ENCODE results near the gene TRPM5.

Gene TRPM5

DNA sequence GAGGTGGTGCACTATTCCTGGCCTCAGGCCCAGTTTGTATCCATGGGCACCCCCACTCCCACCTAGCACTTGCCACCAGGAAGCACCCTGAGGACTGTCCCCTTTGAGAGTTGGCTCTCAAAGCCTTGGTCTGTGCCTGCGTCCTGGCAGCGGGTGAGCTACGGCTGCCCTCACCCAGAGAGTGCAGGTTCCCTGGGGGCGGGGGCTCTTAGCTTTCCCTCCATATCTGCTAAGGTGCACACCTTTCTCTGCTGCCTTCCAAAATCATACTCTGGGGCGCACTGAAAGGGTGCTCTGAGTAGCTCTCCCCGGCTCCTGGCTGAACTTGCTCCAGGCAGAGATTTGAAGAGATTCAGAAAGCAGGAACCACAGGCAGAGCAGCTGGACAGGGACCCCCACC lies 7.6 kb upstream of the TRPM5 start:
- DNase-seq = no peak

DNA sequence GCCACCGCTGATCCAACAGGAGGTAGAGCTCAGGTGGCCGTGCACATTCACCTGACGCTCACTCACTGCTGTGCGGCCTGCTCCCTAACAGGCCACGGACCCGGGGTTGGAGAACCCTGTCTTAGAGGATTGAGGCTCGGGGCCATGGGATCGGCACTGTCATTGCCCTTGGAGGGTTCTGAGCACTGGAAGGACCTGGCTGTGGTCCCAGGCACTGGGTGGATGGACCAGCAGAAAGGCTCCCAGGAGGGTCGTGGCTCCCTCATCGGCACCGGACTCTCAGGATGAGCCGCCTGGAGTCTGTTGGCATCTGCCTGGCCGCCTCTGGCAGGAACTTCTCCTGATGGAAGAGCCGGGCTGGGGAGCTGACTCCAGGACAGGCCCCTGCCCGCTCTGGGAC lies 7.0 kb upstream of the TRPM5 start:
- no peak for DNase-seq

DNA sequence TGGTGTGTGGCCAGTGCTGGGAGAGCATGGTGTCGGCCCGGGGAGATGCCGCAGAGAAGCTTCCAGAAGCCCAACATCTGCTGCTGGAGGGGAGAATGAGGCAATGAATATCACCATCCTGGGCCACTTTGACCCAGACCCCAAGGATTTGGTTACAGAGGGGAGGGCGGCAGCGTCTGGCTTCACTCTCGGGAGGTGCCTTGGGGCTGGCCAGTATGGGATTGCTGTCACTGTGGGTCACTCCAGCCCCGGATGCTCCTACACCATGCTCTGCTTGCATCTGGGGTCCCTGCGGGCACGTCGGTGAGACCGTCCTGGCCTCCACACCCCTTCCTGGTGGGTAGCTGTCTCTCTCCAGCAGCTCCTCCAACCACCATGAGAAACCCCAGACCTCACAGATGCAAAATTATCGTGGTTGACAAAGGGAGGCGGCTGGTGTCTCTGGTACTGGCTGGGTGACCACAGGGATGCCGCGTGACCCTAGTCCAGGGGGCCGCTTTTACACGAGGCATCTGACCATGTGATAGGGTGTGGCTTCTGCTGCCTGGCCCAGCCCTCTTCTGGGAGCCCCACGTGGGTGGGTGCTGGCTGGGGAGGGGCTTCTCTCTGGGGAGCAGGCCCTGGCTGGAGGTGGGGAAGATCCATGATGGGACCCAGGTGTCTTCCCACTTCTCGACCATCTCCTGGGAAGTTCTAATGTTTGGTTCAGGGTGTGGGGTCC lies 6.2 kb upstream of the TRPM5 start:
- no peak for DNase-seq

DNA sequence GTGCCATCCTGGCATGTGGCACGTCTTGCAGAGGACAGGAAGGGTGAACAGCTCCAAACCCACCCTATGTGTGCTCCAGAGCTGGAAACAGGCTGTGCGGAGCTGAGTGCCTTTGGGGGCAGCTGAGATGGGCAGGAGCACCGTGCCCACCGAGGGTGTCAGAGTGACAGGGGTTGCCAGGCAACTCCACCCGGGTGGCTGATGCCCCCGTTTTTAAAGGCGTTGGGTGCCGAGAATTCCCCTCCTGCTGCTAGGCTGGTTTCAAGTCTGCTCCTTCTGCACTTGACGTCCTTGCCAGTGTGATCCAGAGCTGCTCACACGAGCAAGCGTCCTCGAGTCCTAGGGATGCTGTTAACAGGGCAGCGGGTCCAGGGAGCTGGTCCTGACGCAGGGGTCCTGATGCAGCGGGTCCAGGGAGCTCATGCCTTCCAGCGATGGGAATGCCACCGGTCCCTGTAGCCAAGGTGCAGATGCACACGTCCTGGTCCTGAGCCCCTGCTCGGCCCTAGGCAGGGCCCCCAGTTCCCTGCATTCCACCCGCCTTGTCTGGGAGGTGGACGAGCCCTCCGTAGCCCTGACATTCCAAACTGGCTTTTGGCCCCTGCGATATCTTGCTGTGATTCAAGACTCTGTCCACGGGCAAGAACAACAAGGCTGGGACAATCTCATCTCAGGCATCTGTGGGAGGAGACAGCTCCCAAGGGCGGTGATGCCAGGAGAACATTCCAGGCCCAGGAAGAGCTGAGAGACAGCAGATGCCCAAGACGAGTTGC lies 5.4 kb upstream of the TRPM5 start:
- DNase-seq = no peak

- DNase-seq = no peak
These were observed 4.6 kb upstream of the TRPM5 start for GRCh38 chr11:2448661-2449547.

- no peak for DNase-seq
These were observed 3.8 kb upstream of the TRPM5 start for GRCh38 chr11:2447951-2448650.

- peak; percentile 71 for DNase-seq
These were observed 3.1 kb upstream of the TRPM5 start for GRCh38 chr11:2447253-2447950.

GRCh38 chr11:2446590-2447252 lies 2.4 kb upstream of the TRPM5 start:
- peak; percentile 70 for DNase-seq

DNA sequence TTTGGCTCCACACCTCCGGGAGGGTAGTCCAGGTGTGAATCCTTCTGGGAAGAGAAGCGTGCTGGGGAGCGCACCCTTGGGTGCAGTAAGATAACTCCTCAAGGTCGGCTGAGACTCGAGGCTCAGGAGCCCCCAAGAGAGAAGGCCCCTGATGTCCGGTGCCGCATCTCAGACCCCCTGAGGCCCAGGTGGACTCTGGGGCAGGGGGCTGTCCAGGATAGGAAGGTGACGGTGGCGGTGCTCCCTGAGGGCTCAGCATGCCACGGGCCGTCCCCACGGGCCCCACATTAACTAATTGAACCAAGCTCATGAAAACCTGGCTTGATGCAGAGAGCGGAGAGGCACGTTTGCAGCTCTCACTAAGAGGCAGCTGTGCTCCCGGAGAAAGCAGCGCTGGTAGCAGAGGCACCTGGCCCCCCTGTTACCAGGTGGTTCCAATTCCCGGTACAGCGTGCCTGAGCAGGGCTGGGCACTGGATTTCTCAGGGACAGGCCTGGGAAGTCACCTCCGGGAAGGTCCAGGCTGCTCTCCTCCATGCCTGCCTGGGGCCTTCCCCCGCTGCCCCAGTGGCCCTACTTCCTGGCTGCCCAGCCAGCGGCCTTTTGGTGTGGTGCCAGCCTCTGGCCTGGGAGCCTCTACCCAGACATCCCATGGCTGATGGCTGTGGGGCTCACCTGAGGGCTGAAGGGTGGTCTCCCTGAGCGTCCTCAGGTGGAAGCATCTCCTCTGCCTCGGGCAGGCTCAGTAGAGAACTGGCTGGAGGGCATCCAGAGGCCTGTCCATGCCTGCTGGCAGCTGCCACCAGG lies 1.6 kb upstream of the TRPM5 start:
- DNase-seq = no peak

DNA sequence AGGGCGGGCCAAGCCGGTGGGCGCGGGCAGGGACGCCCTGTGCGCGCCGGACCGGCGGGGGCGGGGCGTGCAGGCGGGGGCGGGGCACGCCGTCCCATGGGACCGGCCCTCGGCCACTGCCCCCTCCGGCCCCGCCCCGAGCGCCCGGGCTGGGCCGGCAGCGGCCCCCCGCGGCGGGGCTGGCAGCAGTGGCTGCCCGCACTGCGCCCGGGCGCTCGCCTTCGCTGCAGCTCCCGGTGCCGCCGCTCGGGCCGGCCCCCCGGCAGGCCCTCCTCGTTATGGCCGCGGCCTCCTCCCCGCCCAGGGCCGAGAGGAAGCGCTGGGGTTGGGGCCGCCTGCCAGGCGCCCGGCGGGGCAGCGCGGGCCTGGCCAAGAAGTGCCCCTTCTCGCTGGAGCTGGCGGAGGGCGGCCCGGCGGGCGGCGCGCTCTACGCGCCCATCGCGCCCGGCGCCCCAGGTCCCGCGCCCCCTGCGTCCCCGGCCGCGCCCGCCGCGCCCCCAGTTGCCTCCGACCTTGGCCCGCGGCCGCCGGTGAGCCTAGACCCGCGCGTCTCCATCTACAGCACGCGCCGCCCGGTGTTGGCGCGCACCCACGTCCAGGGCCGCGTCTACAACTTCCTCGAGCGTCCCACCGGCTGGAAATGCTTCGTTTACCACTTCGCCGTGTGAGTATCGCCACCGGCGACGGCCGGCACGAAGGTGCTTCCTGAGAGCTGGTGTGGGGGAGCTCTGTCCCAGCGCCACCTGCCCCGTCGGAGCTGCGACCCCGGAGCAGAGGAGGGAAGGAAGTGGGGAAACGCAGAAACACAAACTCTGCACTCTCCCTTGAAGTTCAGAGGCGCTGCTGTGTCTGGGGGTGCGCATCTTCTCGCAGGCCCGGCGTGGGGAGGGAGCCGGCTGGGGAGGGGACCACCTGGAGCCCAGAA lies 769 bp upstream of the TRPM5 start, which contains the start of gene KCNQ1:
Gene KCNQ1, plus strand, starts transcription at position 188 of the 925 bp plus-strand sequence. Its CDS starts 91 bp downstream, at position 279.
- peak; percentile 29 for DNase-seq

DNA sequence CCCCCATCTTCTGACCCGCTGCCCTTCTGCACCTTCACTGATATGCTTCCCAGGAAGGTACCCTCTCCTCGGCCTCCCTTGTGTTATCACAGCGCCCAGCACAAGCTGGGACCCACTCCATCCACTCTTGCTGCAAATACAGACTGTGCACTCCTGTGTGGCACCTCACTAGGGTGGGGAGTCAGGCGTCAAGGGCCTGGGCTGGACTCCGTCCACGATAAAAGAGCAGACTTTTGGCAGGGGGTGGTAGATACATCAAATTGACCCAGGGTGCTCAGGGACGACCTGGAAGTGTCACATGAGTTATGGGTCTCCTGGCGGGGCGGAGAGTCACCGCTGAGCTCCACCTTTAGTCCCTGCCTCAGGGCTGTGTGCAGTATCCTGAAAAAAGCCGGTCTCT lies 908 bp downstream of the TRPM5 start:
- DNase-seq = no peak

GRCh38 chr11:2442589-2442988 lies 1.7 kb downstream of the TRPM5 start:
- no peak for DNase-seq

GRCh38 chr11:2441171-2441570 lies 3.1 kb downstream of the TRPM5 start:
- DNase-seq = no peak

DNA sequence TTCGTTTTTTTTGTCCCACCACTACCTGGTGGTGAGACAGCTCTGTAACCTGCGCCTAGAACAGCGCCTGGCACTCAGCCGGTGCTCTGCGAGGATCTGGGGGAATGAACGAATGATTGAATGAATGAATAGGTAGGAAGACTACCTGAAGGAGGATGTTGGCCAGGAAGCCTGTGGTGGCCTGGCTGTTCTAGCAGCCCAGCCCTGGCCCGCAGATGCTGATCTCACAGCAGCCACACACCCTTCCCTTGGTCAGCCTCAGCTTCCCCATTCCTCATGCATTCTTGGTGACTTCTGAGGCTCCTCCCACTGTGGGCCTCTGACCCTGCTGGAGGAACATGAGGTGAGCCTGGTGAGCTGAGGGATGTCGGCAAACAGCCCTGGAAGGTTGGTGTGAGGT lies 3.7 kb downstream of the TRPM5 start:
- peak; percentile 47 for DNase-seq

DNA sequence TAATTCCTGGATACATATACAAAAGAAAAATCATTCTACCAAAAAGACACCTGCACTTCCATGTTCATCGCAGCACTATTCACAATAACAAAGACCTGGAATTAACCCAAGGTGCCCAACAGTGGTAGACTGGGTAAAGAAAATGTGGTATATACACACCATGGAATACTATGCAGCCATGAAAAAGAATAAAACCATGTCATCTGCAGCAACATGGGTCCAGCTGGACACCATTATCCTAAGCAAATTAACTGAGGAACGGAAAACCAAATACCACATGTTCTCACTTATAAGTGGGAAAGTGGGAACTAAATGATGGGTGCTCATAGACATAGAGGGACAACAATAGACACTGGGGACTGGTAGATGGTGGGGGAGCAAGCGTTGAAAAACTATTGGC lies 4.5 kb downstream of the TRPM5 start:
- no peak for DNase-seq

GRCh38 chr11:2437516-2437915 lies 6.8 kb downstream of the TRPM5 start:
- DNase-seq = no peak

DNA sequence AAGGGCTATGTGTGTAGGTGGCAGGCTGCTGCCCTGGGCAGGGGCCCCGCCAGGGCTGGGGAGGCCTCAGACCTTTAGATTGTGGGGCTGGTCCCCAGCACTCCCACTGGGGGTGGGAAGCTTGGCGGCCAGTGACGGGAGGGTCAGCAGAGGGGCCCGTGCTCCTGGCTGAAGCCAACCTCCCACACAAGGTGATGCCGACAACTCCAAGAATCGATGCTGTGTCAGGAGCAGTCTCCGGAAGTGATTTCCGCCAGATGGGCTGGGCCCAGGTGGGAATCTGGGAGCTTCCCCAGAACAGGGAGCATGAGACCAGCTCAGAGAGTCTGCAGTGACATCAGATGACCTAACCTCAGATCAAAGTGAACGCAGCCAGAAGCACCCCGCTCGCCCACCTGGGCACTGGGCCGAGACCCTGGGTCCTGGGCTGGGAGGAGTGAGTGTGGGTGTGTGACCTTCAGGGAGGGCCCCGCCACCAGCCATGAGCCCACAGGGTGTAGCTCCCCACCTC lies 7.7 kb downstream of the TRPM5 start:
- DNase-seq = no peak

DNA sequence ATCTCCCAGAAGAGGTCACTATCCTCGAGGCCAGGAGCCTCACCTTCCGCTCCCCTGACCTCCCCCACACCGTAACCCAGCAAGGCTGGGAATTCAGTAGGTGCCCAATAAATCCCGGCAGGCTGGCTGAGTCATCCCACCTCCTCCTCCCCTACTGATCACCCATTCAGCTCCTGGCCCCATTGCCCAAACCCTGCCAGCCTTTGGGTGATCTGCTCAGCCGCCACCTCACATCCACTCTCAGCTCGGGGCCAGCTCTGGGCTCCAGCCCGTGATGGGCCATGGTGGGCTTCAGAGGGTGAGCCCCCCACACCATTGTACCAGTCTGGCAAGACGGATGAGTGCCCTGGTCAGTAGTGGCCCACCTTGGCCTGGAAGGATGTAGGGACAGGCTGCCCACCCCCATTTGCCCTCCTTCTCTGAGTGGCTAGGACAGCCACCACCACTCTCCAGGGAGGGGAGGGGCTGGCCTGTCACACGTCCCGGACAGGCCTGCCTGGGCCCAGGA lies 8.2 kb downstream of the TRPM5 start:
- no peak for DNase-seq
